H1 (cell line): ENCODE data around the gene SHROOM2. TPM values are rescaled to one million over a fixed set of nuclear protein-coding genes. Genes with fewer than 3 reads are reported as not detected.

Experiments
- BCL11A ChIP-seq, 2 experiments: IDR thresholded peaks; one replicate each; pipeline ENCODE4 v1.6.1; 2011; ENCODE audit warnings: low read depth in 2 of 2, low read length in 2 of 2, mild to moderate bottlenecking in 2 of 2
- CHD7 ChIP-seq: fragments of 300-600 bp; sonication (generic); IDR thresholded peaks from 2 replicates; pipeline ENCODE4 v1.7.1; 2012; ENCODE audit warnings: low read length, moderate library complexity, mild to moderate bottlenecking, inconsistent platforms; ENCODE audit not compliant: insufficient replicate concordance
- CREB1 ChIP-seq: IDR thresholded peaks from 2 replicates; pipeline ENCODE4 v1.6.1; 2012; ENCODE audit warnings: inconsistent platforms
- CTBP2 ChIP-seq: IDR thresholded peaks from 2 replicates; pipeline ENCODE4 v1.7.0; 2011; ENCODE audit warnings: borderline replicate concordance, mild to moderate bottlenecking, moderate library complexity, mixed read lengths, low read length; ENCODE audit not compliant: insufficient read depth, insufficient read length
- EGR1 ChIP-seq: IDR thresholded peaks from 2 replicates; pipeline ENCODE4 v1.6.1; 2011; ENCODE audit warnings: low read depth, low read length, borderline replicate concordance
- GABPA ChIP-seq: IDR thresholded peaks from 2 replicates; pipeline ENCODE4 v1.6.1; 2011; ENCODE audit warnings: mild to moderate bottlenecking, low read length, moderate library complexity, borderline replicate concordance; ENCODE audit not compliant: insufficient read depth
- MAFK ChIP-seq: IDR thresholded peaks from 2 replicates; pipeline ENCODE4 v1.6.1; 2012; ENCODE audit warnings: low read depth, mild to moderate bottlenecking, improper control_type of control experiment, low read length
- RXRA ChIP-seq: IDR thresholded peaks from 2 replicates; pipeline ENCODE4 v1.6.1; 2011; ENCODE audit warnings: low read depth, mild to moderate bottlenecking, low read length, moderate library complexity; ENCODE audit not compliant: insufficient read depth
- SAP30 ChIP-seq: fragments of 300-600 bp; sonication (generic); IDR thresholded peaks from 2 replicates; pipeline ENCODE4 v1.7.1; 2012; ENCODE audit warnings: low read length, moderate library complexity, mild to moderate bottlenecking, inconsistent platforms; ENCODE audit not compliant: insufficient read depth, insufficient replicate concordance
- SP4 ChIP-seq: IDR thresholded peaks from 2 replicates; pipeline ENCODE4 v1.6.1; 2012; ENCODE audit warnings: low read length, inconsistent platforms
- TAF7 ChIP-seq: optimal IDR thresholded peaks from 2 replicates; pipeline ENCODE3; 2011; ENCODE audit warnings: low read depth, mild to moderate bottlenecking, inconsistent platforms, low read length, moderate library complexity, borderline replicate concordance
- polyA plus RNA-seq, 7 experiments: library from polyadenylated mRNA; depleted of rRNA in 3 of 7; stranded (reverse) in 5 of 7; unstranded in 2 of 7; fragments of >200 nt in 5 of 7; fragments of 200-250 nt in 2 of 7; gene quantifications; 1 replicate in 5 of 7; 2 replicates in 1 of 7; 4 replicates in 1 of 7; pipeline versions ENCODE4 v1.2.1 to v1.2.3, GENCODE V29; 2011 to 2013; ENCODE audit warnings: missing spikeins in 2 of 7, mixed read lengths in 2 of 7
- total RNA-seq: library from RNA; stranded (reverse); fragmentation: NEBNext Ultra II Directional; extraction: Animal tissue kit (Norgen Biotek cat#: 25700); gene quantifications from 2 replicates; pipeline ENCODE4 v1.2.1, GENCODE V29; 2021

SHROOM2 gene
- total and polyA plus RNA-seq, 2 of the 8 experiments (the other 6 are each of a cell fraction or from before 2014, with no cell fraction given), result 3.4 to 14.2 TPM

GRCh38 chrX:9888953-9889470 lies 102.8 kb downstream of the SHROOM2 start (continued):
- TF ChIP-seq CHD7, result no peak
- TF ChIP-seq TAF7, result no peak
- TF ChIP-seq BCL11A (IDR thresholded peaks at IDR 0.05; ENCODE audit: low read depth in 2 of 2, low read length in 2 of 2), result no peak
- TF ChIP-seq CREB1, result no peak
- TF ChIP-seq CTBP2, result no peak
- no peak for TF ChIP-seq SAP30
- TF ChIP-seq SP4, result no peak
- TF ChIP-seq EGR1, result no peak
- TF ChIP-seq GABPA, result no peak
- TF ChIP-seq RXRA, result no peak
- no peak for TF ChIP-seq MAFK
